HG02798 (cell line): ENCODE data around the gene GAREM2.

ENCODE experiments used
- ATAC-seq: cut with Tn5 transposase; IDR thresholded peaks from one replicate; pipeline ENCODE4 v1.9.1; 2021; ENCODE audit warnings: mild to moderate bottlenecking; ENCODE audit not compliant: unreplicated experiment, poor library complexity

Gene GAREM2

DNA sequence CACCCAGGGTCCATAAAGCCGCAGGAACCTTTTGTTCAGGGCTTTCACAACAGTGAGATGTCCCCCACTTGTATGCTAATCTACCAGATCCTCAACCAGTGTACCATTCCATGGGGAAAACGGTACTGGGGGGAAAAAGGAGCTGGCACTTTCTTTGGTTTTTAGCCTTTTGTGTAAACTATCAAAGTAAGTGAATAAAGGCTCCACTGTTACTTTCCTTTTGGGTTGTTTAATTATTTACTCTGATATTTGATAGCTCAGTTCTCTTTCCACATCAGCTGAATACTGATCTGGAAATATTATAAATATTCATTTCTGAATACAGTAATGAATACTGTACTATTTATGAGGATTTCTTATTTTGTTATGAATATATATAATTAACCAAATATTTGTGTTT lies 51.2 kb downstream of the GAREM2 start:
- ATAC-seq: no peak

DNA sequence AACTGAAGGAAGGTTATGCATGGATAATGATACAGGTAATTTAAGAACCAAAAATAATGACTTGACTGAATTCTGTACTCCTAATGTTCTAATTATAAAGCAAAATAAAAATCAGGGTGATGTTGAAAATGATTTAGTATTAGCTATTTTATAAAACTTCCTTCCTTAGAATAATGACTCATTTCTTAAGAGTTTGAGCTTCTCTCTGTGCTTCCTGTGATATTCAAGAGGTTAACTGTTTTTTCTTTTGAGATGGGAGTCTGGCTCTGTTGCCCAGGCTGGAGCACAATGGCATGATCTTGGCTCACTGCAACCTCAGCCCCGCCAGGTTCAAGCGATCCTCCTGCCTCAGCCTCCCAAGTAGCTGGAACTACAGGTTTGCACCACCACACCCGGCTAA lies 56.7 kb downstream of the GAREM2 start:
- ATAC-seq: no peak

GRCh38 chr2:26230806-26231205 lies 57.9 kb downstream of the GAREM2 start:
- ATAC-seq: no peak

DNA sequence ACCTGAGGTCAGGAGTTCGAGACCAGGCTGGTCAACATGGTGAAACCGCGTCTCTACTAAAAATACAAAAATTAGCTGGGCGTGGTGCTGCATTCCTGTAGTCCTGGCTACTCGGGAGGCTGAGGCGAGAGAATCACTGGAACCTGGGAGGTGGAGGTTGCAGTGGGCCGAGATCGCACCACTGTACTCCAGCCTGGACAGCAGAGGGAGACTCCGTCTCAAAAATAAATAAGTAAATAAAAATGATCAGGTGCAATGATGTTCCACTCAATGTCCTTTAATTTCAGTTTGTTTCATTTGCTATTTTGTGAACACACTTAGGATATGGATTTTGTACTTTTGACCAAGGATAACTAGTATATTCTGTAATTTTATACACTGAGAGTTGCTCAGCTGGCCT lies 62.2 kb downstream of the GAREM2 start:
- no peak for ATAC-seq

DNA sequence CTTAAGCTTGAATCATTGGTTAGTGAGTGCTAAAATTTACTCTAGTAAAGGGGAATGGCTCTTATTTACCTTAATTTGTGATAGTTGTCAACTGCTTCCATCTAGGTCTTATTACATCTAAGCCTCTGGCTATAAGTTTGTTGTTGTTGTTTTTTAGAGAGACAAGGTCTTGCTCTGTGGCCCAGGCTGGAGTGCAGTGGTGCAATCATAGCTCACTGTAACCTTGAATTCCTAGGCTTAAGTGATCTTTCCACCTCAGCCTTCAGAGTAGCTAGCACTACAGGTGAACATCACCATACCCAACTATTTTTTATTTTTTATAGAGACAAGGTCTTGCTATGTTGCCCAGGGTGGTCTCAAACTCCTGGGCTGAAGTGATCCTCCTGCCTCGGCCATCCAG lies 65.0 kb downstream of the GAREM2 start:
- no peak for ATAC-seq

DNA sequence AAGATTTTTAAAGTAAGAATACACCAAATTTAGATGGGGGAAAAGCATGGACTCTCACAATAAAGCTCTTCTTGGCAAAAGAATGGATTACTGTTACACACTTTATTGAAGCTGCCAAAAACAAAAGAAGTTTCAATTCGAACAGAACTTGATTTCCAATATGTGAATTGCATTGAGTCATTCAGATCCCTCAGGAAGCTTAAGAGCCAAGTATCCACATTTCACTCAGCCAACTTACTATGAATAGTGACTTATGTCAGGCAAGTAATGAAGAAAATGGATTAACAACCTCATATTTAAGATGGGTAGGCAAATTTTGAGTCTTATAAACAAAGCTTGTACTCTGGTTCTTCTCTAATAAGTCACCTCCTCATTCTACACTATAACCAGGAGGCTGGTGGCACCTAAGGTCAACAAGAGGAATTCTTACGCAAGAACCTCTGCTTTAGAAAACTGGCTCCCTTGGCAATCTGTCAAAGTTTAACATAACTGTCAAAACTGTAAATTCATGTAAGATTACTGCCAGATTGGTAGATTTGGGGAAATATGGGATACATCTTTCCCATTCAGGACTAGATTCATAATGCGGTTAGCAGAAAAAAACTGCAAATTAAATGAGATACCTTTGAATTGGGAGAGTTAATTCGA lies 65.5 kb downstream of the GAREM2 start:
- no peak for ATAC-seq
